PFSK-1 (cell line): Measurements from ENCODE around the gene CYP2A6.

Experiments used
- FOXP2 ChIP-seq: optimal IDR thresholded peaks from 2 replicates; pipeline ENCODE3; 2011; ENCODE audit warnings: borderline replicate concordance, control low read depth, inconsistent platforms; ENCODE audit not compliant: insufficient read depth; ENCODE audit errors: extremely low read length, extremely low read depth
- POLR2AphosphoS5 ChIP-seq: IDR thresholded peaks from 2 replicates; pipeline ENCODE4 v1.6.1; 2012; ENCODE audit warnings: low read depth, mild to moderate bottlenecking, control low read depth, low read length, moderate library complexity
- SIN3A ChIP-seq: IDR thresholded peaks from 2 replicates; pipeline ENCODE4 v1.6.1; 2012; ENCODE audit warnings: mild to moderate bottlenecking, low read length, moderate library complexity, borderline replicate concordance; ENCODE audit not compliant: insufficient read depth
- TAF1 ChIP-seq: IDR thresholded peaks from 2 replicates; pipeline ENCODE4 v1.6.1; 2012; ENCODE audit warnings: low read length, control low read depth, borderline replicate concordance; ENCODE audit not compliant: insufficient read depth
- TF ChIP-seq, protein P1 (sequence below), 2 experiments: IDR thresholded peaks; 2 replicates each; pipeline versions ENCODE4 v1.6.1 to v1.8.0; 2011 to 2012; ENCODE audit warnings: low read depth in 2 of 2, low read length in 2 of 2, control low read depth in 1 of 2, inconsistent platforms in 1 of 2, mild to moderate bottlenecking in 1 of 2, moderate library complexity in 1 of 2; ENCODE audit not compliant: insufficient read depth in 1 of 2

The CYP2A6 gene

DNA sequence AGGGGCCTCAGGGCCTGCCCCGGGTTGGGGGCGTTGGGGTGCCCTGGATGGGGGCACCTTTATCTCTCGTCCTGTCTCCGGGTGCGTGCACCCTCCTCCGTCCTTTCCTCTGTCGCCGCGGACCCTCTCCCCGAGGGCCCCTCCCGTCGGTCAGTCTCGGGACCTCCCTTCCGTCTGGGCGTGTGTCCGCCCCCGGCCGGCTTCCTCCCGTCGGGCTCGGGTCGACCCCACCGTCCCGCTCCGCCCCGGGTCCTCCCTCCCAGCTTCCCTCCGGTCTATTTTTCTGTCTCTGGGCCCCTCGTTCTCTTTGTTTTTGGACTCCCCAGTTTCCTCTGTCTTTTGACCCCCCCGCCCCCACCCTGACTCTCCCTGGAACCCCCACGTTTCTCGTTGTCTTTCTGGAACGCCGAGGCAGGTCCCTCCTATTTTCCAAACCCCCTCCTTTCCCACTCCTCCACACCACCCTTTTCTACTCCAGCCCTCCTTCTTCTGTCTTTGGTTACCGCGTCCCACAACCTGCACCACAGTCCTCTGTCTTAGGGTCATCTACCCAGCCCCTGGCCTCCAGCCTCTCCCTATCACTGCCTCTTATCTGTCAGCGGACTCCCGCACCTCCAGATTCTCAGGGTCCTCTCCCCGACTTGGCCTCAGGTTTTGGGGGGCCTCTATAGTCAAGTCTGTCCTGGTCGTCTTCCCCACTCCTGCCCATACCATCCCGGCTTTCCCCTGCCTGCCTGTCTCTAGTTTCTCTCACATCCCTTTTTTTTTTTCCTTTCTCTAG lies 50.5 kb downstream of the CYP2A6 start:
- TF ChIP-seq POLR2AphosphoS5 (no peak), TAF1 (no peak)
- TF ChIP-seq, protein P1, sequence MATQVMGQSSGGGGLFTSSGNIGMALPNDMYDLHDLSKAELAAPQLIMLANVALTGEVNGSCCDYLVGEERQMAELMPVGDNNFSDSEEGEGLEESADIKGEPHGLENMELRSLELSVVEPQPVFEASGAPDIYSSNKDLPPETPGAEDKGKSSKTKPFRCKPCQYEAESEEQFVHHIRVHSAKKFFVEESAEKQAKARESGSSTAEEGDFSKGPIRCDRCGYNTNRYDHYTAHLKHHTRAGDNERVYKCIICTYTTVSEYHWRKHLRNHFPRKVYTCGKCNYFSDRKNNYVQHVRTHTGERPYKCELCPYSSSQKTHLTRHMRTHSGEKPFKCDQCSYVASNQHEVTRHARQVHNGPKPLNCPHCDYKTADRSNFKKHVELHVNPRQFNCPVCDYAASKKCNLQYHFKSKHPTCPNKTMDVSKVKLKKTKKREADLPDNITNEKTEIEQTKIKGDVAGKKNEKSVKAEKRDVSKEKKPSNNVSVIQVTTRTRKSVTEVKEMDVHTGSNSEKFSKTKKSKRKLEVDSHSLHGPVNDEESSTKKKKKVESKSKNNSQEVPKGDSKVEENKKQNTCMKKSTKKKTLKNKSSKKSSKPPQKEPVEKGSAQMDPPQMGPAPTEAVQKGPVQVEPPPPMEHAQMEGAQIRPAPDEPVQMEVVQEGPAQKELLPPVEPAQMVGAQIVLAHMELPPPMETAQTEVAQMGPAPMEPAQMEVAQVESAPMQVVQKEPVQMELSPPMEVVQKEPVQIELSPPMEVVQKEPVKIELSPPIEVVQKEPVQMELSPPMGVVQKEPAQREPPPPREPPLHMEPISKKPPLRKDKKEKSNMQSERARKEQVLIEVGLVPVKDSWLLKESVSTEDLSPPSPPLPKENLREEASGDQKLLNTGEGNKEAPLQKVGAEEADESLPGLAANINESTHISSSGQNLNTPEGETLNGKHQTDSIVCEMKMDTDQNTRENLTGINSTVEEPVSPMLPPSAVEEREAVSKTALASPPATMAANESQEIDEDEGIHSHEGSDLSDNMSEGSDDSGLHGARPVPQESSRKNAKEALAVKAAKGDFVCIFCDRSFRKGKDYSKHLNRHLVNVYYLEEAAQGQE (IDR thresholded peaks at IDR 0.05; ENCODE audit: insufficient read depth in 1 of 2, low read depth in 2 of 2, low read length in 2 of 2), result no peak

DNA sequence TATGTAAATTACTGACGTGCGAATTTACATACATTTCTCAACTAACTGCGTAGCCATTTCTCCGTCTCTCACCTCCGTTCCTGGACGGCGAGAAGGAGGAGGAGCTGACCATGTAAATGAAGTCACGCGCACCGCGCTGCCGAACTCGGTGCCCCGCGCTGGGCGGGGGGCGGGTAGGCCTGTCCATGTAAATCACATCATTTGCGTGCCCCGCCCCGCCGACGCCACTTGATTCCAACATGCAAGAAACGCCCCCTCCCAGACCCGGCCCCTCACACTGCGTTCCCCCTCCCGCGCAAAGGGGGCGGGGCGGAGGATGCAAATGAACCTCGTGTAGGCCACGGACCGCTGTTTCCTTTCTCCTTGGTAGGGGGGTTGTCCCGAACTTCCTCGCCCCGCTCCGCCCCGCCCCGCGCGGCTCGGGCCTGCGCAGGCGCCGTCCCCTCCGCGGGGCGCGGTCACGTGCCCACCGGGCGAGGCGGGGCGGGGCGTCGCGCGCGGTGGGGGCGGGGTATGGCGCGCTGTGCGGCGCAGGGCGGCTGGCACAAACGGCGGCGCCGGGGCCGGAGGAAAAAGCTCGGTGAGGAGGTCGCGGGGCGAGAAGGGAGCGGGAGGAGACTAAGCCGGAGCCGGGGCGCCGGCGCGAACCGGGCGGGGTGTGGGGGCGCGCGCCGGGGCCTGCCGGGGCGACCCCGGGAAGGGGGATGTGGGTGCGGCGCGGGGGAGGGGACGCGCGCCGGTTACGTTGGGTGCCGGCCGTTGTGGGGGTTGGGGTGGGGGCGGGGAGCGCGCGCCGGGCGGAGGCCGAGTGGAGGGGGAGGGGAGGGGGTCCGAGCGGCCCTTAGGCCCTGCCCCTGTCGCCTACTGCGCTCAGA lies 51.3 kb downstream of the CYP2A6 start, which contains the start of gene EGLN2:
Gene EGLN2 (plus strand): TSS at position 509 of the 875 bp plus-strand sequence. CDS start 1,382 bp downstream, outside the sequence.
- peak; percentile 74 for TF ChIP-seq FOXP2
- TF ChIP-seq TAF1, result peak; percentile 53; the same call in 1 of the 2 replicates
- no peak; the same call in none of the 2 replicates for TF ChIP-seq POLR2AphosphoS5
- TF ChIP-seq, protein P1 (IDR thresholded peaks at IDR 0.05; ENCODE audit: insufficient read depth in 1 of 2, low read depth in 2 of 2, low read length in 2 of 2), result no peak
- no peak for TF ChIP-seq SIN3A

DNA sequence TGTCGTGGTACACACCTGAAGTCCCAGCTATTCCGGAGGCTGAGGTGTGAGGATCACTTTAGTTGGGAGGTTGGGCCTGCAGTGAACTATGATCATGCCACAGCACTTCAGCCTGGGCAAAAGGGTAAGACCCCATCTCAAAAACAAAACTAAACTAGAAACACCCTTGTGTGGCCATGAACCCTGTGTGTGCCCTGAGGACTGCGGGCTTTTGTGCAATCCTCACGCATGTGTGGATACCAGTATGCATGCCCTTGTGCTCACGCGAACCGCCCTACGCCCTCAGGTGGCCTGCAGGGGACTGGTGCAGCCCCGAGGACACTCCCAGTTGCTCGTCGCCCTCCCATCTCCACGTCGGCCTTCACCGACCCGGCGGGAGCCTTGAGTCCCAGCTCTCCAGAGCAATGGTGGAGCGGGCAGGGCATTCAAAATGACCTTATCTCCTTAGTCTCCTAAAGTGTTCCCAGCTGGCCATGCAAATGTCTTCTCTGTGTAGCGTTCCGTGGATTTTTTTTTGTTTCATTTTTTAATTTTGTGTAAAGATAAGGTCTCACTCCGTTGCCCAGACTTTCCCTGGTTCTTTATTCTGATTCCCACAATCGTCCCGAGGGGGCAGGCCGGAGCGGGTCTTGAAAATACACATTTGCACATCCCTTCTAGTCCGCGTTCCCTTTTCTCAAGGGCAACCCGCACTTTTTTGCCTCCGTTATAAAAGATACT lies 52.1 kb downstream of the CYP2A6 start:
- TF ChIP-seq FOXP2 (peak; percentile 58), TAF1 (no peak)

DNA sequence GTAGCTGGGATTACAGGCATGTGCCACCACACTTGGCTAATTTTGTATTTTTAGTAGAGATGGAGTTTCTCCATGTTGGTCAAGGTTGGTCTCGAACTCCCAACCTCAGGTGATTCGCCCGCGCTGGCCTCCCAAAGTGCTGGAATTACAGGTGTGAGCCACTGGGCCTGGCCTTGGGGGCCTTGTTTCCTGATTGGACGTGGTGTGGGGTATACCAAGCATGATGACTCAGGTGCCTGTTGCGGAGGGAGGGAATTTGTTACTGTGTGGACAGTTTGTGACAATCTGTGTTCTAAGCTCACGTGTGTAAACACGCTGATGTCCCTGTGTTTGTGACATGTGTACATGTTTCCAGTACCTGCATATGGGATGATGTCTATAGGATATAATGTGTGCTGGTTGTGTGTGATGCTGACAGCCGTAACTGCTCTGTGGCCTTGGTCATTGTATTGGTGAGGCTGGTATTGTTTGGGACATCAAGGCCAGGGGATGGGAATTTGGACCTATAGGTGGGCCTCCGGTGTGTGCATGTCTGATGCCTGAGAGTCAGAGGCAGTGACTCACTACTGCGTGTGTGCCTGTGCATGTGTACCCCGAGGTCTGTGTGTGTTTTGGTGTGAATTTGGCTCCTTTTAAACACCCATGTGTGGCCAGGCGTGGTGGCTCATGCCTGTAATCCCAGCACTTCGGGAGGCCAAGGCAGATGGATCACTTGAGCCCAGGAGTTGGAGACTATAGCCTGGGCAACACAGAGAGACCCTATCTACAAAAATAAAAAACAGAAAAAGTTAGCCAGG lies 52.9 kb downstream of the CYP2A6 start:
- TF ChIP-seq FOXP2 (no peak), TAF1 (no peak), SIN3A (no peak), POLR2AphosphoS5 (no peak)
- TF ChIP-seq, protein P1 (IDR thresholded peaks at IDR 0.05; ENCODE audit: insufficient read depth in 1 of 2, low read depth in 2 of 2, low read length in 2 of 2), result no peak
